Neural cell (in vitro differentiated cells): ENCODE results near the gene ACOT8. TPM values are rescaled to one million over a fixed set of nuclear protein-coding genes. Genes with fewer than 3 reads are reported as not detected.

Experiments
- H2AFZ ChIP-seq: fragments of 200-600, 300-800 bp; sonication (generic), shearing (Covaris generic); 2 replicates; pipeline ENCODE4 v1.6.0; 2014; ENCODE audit warnings: low read depth, mild to moderate bottlenecking, antibody characterized with exemption, low read length, moderate library complexity
- H3F3A ChIP-seq: fragments of 200-600 bp; shearing (Covaris generic); 2 replicates; pipeline ENCODE4 v1.6.1; 2016; ENCODE audit warnings: mild to moderate bottlenecking, moderate library complexity, mixed read lengths, antibody characterized with exemption, low read length; ENCODE audit not compliant: insufficient read depth, poor library complexity, severe bottlenecking
- H3K27ac ChIP-seq: fragments of 200-600, 300-800 bp; sonication (generic), shearing (Covaris generic); 2 replicates; pipeline ENCODE4 v1.5.1; 2014; ENCODE audit warnings: mild to moderate bottlenecking, low read length, moderate library complexity
- H3K27me3 ChIP-seq: fragments of 300-800, 200-600 bp; sonication (generic), shearing (Covaris generic); 2 replicates; pipeline ENCODE4 v1.6.0; 2014; ENCODE audit warnings: mild to moderate bottlenecking, low read depth, low read length, moderate library complexity; ENCODE audit not compliant: insufficient read depth
- H3K36me3 ChIP-seq: fragments of 300-800, 200-600 bp; sonication (generic), shearing (Covaris generic); 2 replicates; pipeline ENCODE4 v1.5.1; 2014; ENCODE audit warnings: mild to moderate bottlenecking, antibody characterized with exemption, low read length, moderate library complexity; ENCODE audit not compliant: insufficient read depth
- H3K4me2 ChIP-seq: fragments of 300-800, 200-600 bp; sonication (generic), shearing (Covaris generic); 2 replicates; pipeline ENCODE4 v1.6.0; 2014; ENCODE audit warnings: mild to moderate bottlenecking, low read length
- H3K4me3 ChIP-seq: fragments of 300-800, 200-600 bp; sonication (generic), shearing (Covaris generic); 2 replicates; pipeline ENCODE4 v1.5.1; 2014; ENCODE audit warnings: mild to moderate bottlenecking, low read length, moderate library complexity
- H3K79me2 ChIP-seq: fragments of 200-600 bp; shearing (Covaris generic); replicated peaks from 2 replicates; pipeline ENCODE4 v1.6.0; 2014; ENCODE audit warnings: mild to moderate bottlenecking, low read length, moderate library complexity; ENCODE audit not compliant: insufficient read depth
- H3K9ac ChIP-seq: fragments of 300-800, 200-600 bp; sonication (generic), shearing (Covaris generic); 2 replicates; pipeline ENCODE4 v1.6.1; 2016; ENCODE audit warnings: mild to moderate bottlenecking, low read length, mixed read lengths
- H3K9me2 ChIP-seq: fragments of 200-600 bp; shearing (Covaris generic); 2 replicates; pipeline ENCODE4 v1.6.1; 2016; ENCODE audit warnings: mild to moderate bottlenecking, low read length, mixed read lengths; ENCODE audit not compliant: insufficient read depth
- H3K9me3 ChIP-seq: fragments of 200-600, 300-800 bp; sonication (generic), shearing (Covaris generic); 2 replicates; pipeline ENCODE4 v1.6.1; 2016; ENCODE audit warnings: mild to moderate bottlenecking, mixed run types, low read length, moderate library complexity, mixed read lengths
- H4K20me1 ChIP-seq: fragments of 200-600 bp; shearing (Covaris generic); 2 replicates; pipeline ENCODE4 v1.6.1; 2016; ENCODE audit warnings: mild to moderate bottlenecking, mixed run types; ENCODE audit not compliant: insufficient read depth
- EP300 ChIP-seq: fragments of 450-650 bp; conservative IDR thresholded peaks from 2 replicates; pipeline ENCODE4 v1.6.1; 2014; ENCODE audit warnings: antibody characterized with exemption, mild to moderate bottlenecking, moderate library complexity; ENCODE audit not compliant: poor library complexity, severe bottlenecking
- EZH2 ChIP-seq: fragments of 200-600, 300-800 bp; shearing (Covaris generic), sonication (generic); IDR thresholded peaks from 2 replicates; pipeline ENCODE4 v1.6.1; 2014; ENCODE audit warnings: antibody characterized with exemption, low read length, borderline replicate concordance, mild to moderate bottlenecking; ENCODE audit not compliant: insufficient read depth, poor library complexity, severe bottlenecking
- MXI1 ChIP-seq: fragments of 450-650 bp; conservative IDR thresholded peaks from 2 replicates; pipeline ENCODE4 v1.6.1; 2014; ENCODE audit warnings: antibody characterized with exemption, mild to moderate bottlenecking; ENCODE audit not compliant: poor library complexity, severe bottlenecking
- POLR2AphosphoS5 ChIP-seq: IDR thresholded peaks from 2 replicates; pipeline ENCODE4 v1.6.1; 2012
- RAD21 ChIP-seq: fragments of 450-650 bp; conservative IDR thresholded peaks from 2 replicates; pipeline ENCODE4 v1.6.1; 2014; ENCODE audit warnings: antibody characterized with exemption, mild to moderate bottlenecking, moderate library complexity
- SMC3 ChIP-seq: fragments of 450-650 bp; conservative IDR thresholded peaks from 2 replicates; pipeline ENCODE4 v1.6.1; 2014; ENCODE audit warnings: antibody characterized with exemption, mild to moderate bottlenecking, moderate library complexity; ENCODE audit not compliant: poor library complexity
- TAF1 ChIP-seq: IDR thresholded peaks from 2 replicates; pipeline ENCODE4 v1.6.1; 2012; ENCODE audit warnings: low read depth
- polyA plus RNA-seq: library from polyadenylated mRNA; depleted of rRNA; stranded (reverse); fragments of >200 nt; gene quantifications from 2 replicates; pipeline ENCODE4 v1.2.3, GENCODE V29; 2014
- TF ChIP-seq, protein P1 (sequence below): fragments of 450-650 bp; IDR thresholded peaks from 2 replicates; pipeline ENCODE4 v1.5.1; 2014; ENCODE audit warnings: antibody characterized with exemption, mild to moderate bottlenecking, moderate library complexity; ENCODE audit not compliant: poor library complexity, severe bottlenecking
- TF ChIP-seq, protein P2 (sequence below): IDR thresholded peaks from 2 replicates; pipeline ENCODE4 v1.6.1; 2012; ENCODE audit warnings: borderline replicate concordance

The ACOT8 gene
- polyA plus RNA-seq, 1 donor from 2014 or later = 68.7 TPM

DNA sequence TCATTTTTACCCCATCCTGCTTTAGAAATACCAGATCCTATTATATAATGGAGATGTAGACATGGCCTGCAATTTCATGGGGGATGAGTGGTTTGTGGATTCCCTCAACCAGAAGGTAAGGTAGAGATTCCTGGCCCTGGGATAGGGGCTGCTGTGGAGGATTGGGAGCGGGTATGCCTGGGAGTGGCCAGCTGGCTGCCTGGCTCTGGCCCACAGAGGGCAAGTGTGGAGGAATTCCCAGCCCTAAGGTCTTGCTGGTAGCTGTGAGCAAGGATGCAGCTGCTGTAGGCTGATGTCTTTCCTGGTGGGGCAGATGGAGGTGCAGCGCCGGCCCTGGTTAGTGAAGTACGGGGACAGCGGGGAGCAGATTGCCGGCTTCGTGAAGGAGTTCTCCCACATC, 40.5 kb upstream of the ACOT8 start:
- Histone ChIP-seq H3K4me2 (no peak overlapping the region), H3K27ac (no peak overlapping the region), H3K79me2 (no peaks in the 10 kb centered on the region), H3K4me3 (no peak overlapping the region), H4K20me1 (no peaks in the 10 kb centered on the region), H3K9me2 (no peaks in the 10 kb centered on the region), H3K9me3 (no peaks in the 10 kb centered on the region), H3K36me3 (no peaks in the 10 kb centered on the region), H3F3A (no peaks in the 10 kb centered on the region), H3K9ac (no peak overlapping the region), H2AFZ (no peak overlapping the region), H3K27me3 (no peaks in the 10 kb centered on the region)
- no peak for TF ChIP-seq EP300
- TF ChIP-seq, protein P1, sequence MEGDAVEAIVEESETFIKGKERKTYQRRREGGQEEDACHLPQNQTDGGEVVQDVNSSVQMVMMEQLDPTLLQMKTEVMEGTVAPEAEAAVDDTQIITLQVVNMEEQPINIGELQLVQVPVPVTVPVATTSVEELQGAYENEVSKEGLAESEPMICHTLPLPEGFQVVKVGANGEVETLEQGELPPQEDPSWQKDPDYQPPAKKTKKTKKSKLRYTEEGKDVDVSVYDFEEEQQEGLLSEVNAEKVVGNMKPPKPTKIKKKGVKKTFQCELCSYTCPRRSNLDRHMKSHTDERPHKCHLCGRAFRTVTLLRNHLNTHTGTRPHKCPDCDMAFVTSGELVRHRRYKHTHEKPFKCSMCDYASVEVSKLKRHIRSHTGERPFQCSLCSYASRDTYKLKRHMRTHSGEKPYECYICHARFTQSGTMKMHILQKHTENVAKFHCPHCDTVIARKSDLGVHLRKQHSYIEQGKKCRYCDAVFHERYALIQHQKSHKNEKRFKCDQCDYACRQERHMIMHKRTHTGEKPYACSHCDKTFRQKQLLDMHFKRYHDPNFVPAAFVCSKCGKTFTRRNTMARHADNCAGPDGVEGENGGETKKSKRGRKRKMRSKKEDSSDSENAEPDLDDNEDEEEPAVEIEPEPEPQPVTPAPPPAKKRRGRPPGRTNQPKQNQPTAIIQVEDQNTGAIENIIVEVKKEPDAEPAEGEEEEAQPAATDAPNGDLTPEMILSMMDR = no peak
- TF ChIP-seq, protein P2, sequence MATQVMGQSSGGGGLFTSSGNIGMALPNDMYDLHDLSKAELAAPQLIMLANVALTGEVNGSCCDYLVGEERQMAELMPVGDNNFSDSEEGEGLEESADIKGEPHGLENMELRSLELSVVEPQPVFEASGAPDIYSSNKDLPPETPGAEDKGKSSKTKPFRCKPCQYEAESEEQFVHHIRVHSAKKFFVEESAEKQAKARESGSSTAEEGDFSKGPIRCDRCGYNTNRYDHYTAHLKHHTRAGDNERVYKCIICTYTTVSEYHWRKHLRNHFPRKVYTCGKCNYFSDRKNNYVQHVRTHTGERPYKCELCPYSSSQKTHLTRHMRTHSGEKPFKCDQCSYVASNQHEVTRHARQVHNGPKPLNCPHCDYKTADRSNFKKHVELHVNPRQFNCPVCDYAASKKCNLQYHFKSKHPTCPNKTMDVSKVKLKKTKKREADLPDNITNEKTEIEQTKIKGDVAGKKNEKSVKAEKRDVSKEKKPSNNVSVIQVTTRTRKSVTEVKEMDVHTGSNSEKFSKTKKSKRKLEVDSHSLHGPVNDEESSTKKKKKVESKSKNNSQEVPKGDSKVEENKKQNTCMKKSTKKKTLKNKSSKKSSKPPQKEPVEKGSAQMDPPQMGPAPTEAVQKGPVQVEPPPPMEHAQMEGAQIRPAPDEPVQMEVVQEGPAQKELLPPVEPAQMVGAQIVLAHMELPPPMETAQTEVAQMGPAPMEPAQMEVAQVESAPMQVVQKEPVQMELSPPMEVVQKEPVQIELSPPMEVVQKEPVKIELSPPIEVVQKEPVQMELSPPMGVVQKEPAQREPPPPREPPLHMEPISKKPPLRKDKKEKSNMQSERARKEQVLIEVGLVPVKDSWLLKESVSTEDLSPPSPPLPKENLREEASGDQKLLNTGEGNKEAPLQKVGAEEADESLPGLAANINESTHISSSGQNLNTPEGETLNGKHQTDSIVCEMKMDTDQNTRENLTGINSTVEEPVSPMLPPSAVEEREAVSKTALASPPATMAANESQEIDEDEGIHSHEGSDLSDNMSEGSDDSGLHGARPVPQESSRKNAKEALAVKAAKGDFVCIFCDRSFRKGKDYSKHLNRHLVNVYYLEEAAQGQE = no peak
- no peak for TF ChIP-seq SMC3
- TF ChIP-seq RAD21 = no peak
- no peak for TF ChIP-seq EZH2
- TF ChIP-seq TAF1 = no peak
- TF ChIP-seq POLR2AphosphoS5 = no peak
- TF ChIP-seq MXI1 = no peak

DNA sequence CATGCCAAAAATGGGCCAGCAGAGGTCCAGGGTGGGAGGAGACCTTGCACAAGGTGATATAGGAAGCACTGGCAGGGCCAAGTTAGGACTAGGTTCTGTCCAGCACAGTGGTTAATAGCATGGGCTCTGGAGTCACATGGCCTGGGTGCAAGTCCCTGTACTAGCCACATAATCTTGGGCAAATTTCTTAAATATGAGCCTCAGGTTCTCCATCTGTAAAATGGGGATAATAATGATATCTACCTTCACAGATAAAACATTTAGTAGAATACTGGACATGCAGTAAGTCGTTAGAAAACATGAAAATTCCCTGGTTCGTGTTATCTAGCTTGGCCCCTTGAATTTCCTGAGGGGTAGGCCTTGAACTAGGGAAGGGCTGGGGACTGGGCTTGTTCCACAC, 40.1 kb upstream of the ACOT8 start:
- no peak overlapping the region for H3K4me2 ChIP-seq
- no peaks in the 10 kb centered on the region for H3K36me3 ChIP-seq
- no peak overlapping the region for H3K9ac ChIP-seq
- no peaks in the 10 kb centered on the region for H3F3A ChIP-seq
- no peaks in the 10 kb centered on the region for H4K20me1 ChIP-seq
- H3K9me2 ChIP-seq = no peaks in the 10 kb centered on the region
- H3K27ac ChIP-seq = no peak overlapping the region
- H2AFZ ChIP-seq = no peak overlapping the region
- H3K9me3 ChIP-seq = no peaks in the 10 kb centered on the region
- H3K79me2 ChIP-seq = no peaks in the 10 kb centered on the region
- TF ChIP-seq SMC3 (no peak), MXI1 (no peak), POLR2AphosphoS5 (no peak), RAD21 (no peak), EZH2 (no peak)
- TF ChIP-seq, protein P1 = no peak
- no peaks in the 10 kb centered on the region for H3K27me3 ChIP-seq
- no peak overlapping the region for H3K4me3 ChIP-seq
